Measurements from ENCODE around the gene GLB1L2.

The GLB1L2 gene

DNA sequence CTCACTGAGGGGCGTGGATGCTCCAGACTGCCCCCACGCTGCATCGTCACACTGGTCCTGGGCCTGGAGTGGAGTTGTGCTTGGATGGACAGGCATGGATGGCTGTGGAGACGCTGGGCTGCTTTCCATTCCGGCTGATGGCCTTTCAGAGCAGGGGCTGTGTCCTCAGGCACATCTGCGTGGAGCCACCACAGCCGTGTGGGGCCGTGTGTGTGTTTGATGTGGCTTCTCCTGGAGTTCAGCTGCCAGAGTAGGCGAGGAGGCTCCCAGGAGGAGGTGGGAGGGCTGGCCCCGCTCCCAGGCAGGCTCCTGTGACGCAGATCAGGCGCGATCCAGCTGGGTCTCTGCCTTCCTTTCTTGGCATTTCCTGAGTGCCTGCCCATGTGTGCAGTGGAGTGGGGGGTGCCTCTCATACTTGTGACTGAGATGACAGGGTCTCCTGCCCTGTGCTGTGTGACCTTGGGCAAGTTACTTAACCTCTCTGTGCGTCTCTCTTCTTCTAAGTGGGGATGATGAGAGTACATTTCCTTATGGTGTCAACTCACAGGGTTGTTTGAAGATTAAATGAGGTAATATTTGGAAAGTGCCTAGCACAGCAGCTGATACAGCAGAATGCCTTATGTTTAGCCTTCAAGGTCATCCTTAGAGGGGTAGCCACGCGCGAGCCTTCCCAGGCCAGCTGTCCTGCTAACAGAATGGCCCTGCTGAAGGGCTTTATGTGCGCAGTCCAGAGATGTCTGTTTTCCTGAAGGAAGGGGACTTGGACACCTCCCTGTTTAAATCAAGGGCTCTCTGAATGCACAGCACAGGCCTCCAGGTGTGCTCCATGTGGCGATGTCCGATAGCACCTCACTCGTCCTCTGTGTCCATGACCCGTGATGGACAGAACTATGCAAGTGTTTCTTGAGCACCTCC lies 33.5 kb downstream of the GLB1L2 start:
- H3K36me3 ChIP-seq (ENCODE audit: control insufficient read depth in 1 of 2, insufficient read depth in 2 of 2, low read length in 2 of 2) = no peaks in the 10 kb centered on the region
- H3K27ac ChIP-seq (ENCODE audit: low read depth, low read length) = no peak overlapping the region
- no peaks in the 10 kb centered on the region for H3K9me3 ChIP-seq (ENCODE audit: control insufficient read depth in 1 of 2, low read length in 2 of 2)
- no peak overlapping the region for H3K4me3 ChIP-seq (ENCODE audit: low read depth in 1 of 2, low read length in 2 of 2)
- H3K4me1 ChIP-seq (ENCODE audit: control insufficient read depth in 1 of 2, insufficient read depth in 2 of 2, low read length in 2 of 2) = no peaks in the 10 kb centered on the region
- H3K9ac ChIP-seq (ENCODE audit: low read depth in 1 of 2, low read length in 2 of 2) = no peak overlapping the region
- H3K27me3 ChIP-seq (ENCODE audit: control insufficient read depth in 1 of 2, insufficient read depth in 2 of 2, low read length in 2 of 2) = no peaks in the 10 kb centered on the region

- Histone ChIP-seq H3K9ac (ENCODE audit: low read depth in 1 of 2, low read length in 2 of 2) (no peak overlapping the region), H3K36me3 (ENCODE audit: control insufficient read depth in 1 of 2, insufficient read depth in 2 of 2, low read length in 2 of 2) (no peaks in the 10 kb centered on the region), H3K27ac (ENCODE audit: low read depth, low read length) (no peak overlapping the region), H3K9me3 (ENCODE audit: control insufficient read depth in 1 of 2, low read length in 2 of 2) (no peaks in the 10 kb centered on the region), H3K27me3 (ENCODE audit: control insufficient read depth in 1 of 2, insufficient read depth in 2 of 2, low read length in 2 of 2) (no peaks in the 10 kb centered on the region), H3K4me3 (ENCODE audit: low read depth in 1 of 2, low read length in 2 of 2) (no peak overlapping the region), H3K4me1 (ENCODE audit: control insufficient read depth in 1 of 2, insufficient read depth in 2 of 2, low read length in 2 of 2) (no peaks in the 10 kb centered on the region)
Observed at GRCh38 chr11:134366254-134366653, 34.5 kb downstream of the GLB1L2 start.

- no peaks in the 10 kb centered on the region for H3K27me3 ChIP-seq (ENCODE audit: control insufficient read depth in 1 of 2, insufficient read depth in 2 of 2, low read length in 2 of 2)
- H3K4me1 ChIP-seq (ENCODE audit: control insufficient read depth in 1 of 2, insufficient read depth in 2 of 2, low read length in 2 of 2) = no peaks in the 10 kb centered on the region
- H3K9me3 ChIP-seq (ENCODE audit: control insufficient read depth in 1 of 2, low read length in 2 of 2) = no peaks in the 10 kb centered on the region
- H3K4me3 ChIP-seq (ENCODE audit: low read depth in 1 of 2, low read length in 2 of 2) = no peak overlapping the region
- no peaks in the 10 kb centered on the region for H3K36me3 ChIP-seq (ENCODE audit: control insufficient read depth in 1 of 2, insufficient read depth in 2 of 2, low read length in 2 of 2)
- no peak overlapping the region for H3K27ac ChIP-seq (ENCODE audit: low read depth, low read length)
- H3K9ac ChIP-seq (ENCODE audit: low read depth in 1 of 2, low read length in 2 of 2) = no peak overlapping the region
Observed at GRCh38 chr11:134367781-134368180, 36.0 kb downstream of the GLB1L2 start.

DNA sequence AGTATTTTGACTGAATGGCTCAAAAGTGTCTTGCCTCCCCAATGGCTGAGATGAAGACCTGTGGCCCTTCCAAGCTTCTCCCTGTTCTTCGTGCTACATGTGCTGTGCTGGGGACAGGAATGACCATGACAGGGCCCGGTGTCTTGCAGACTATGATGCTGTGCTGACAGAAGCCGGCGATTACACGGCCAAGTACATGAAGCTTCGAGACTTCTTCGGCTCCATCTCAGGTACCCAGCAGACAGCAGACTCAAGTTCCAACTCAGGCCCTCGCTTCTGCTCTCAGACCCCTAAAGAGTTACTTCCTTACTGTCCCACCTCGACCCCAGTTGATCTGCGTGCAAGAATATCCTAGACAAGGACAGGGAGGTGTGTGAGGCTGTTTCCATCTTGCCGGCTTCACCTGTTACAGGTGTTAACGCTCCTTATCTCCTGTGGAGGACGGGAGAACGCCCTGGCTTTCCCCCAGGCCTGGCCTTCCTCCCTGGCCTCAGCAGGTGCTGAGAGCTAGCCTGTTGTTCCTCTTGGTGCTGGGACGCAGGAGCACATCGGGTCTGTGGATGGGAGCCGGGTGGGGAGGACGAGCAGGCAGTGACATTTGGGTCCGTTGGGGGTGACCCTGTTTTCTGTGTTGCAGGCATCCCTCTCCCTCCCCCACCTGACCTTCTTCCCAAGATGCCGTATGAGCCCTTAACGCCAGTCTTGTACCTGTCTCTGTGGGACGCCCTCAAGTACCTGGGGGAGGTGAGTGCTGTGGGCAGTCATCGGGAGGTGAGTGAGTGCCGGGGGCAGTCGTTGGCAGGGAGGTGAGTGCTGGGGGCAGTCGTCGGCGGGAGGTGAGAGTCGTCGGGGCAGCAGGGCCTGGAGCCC lies 38.1 kb downstream of the GLB1L2 start:
- no peaks in the 10 kb centered on the region for H3K9me3 ChIP-seq (ENCODE audit: control insufficient read depth in 1 of 2, low read length in 2 of 2)
- no peaks in the 10 kb centered on the region for H3K4me1 ChIP-seq (ENCODE audit: control insufficient read depth in 1 of 2, insufficient read depth in 2 of 2, low read length in 2 of 2)
- no peaks in the 10 kb centered on the region for H3K36me3 ChIP-seq (ENCODE audit: control insufficient read depth in 1 of 2, insufficient read depth in 2 of 2, low read length in 2 of 2)
- H3K4me3 ChIP-seq (ENCODE audit: low read depth in 1 of 2, low read length in 2 of 2) = no peak overlapping the region
- H3K27me3 ChIP-seq (ENCODE audit: control insufficient read depth in 1 of 2, insufficient read depth in 2 of 2, low read length in 2 of 2) = no peaks in the 10 kb centered on the region
- no peak overlapping the region for H3K9ac ChIP-seq (ENCODE audit: low read depth in 1 of 2, low read length in 2 of 2)
- H3K27ac ChIP-seq (ENCODE audit: low read depth, low read length) = no peak overlapping the region

DNA sequence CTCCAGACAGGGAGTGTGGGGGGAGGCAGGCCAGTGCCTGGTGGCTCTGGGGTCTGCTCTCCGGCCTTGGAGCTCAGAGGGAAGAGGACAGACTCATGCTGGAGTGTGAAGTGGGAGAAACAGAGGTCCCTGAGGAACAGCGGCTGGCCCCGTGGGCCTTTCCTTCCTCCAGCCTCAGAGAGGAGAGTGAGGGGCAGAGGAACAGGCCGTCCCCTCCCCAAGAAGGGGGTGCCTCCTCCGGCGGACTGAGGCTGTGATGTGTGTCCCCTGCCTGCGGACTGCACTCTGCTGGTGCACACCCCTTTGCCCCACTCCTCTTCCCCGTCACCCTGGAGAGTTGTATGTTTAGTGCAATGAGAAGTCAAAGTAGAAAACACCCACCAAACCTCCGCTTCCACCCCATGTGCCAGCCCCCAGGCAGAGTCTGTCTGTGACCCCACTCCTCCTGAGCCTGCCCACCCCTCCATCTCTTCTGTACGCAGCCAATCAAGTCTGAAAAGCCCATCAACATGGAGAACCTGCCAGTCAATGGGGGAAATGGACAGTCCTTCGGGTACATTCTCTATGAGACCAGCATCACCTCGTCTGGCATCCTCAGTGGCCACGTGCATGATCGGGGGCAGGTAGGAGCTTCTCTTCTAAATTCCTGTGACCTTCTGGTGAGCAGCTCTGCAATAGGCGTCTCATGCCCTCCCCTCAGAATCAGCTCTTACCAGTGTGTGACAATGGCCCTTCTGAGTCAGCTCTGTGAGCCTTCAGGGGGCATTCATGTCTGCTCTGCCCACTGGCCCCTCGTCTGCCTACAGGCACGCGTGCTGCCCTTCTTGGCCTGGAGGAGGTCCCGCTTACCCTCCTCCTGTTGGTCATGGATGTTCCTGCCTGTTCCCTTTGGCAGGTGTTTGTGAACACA lies 39.0 kb downstream of the GLB1L2 start:
- no peaks in the 10 kb centered on the region for H3K36me3 ChIP-seq (ENCODE audit: control insufficient read depth in 1 of 2, insufficient read depth in 2 of 2, low read length in 2 of 2)
- H3K27me3 ChIP-seq (ENCODE audit: control insufficient read depth in 1 of 2, insufficient read depth in 2 of 2, low read length in 2 of 2) = no peaks in the 10 kb centered on the region
- no peak overlapping the region for H3K4me3 ChIP-seq (ENCODE audit: low read depth in 1 of 2, low read length in 2 of 2)
- H3K4me1 ChIP-seq (ENCODE audit: control insufficient read depth in 1 of 2, insufficient read depth in 2 of 2, low read length in 2 of 2) = no peaks in the 10 kb centered on the region
- H3K9ac ChIP-seq (ENCODE audit: low read depth in 1 of 2, low read length in 2 of 2) = no peak overlapping the region
- H3K9me3 ChIP-seq (ENCODE audit: control insufficient read depth in 1 of 2, low read length in 2 of 2) = no peaks in the 10 kb centered on the region
- H3K27ac ChIP-seq (ENCODE audit: low read depth, low read length) = no peak overlapping the region

DNA sequence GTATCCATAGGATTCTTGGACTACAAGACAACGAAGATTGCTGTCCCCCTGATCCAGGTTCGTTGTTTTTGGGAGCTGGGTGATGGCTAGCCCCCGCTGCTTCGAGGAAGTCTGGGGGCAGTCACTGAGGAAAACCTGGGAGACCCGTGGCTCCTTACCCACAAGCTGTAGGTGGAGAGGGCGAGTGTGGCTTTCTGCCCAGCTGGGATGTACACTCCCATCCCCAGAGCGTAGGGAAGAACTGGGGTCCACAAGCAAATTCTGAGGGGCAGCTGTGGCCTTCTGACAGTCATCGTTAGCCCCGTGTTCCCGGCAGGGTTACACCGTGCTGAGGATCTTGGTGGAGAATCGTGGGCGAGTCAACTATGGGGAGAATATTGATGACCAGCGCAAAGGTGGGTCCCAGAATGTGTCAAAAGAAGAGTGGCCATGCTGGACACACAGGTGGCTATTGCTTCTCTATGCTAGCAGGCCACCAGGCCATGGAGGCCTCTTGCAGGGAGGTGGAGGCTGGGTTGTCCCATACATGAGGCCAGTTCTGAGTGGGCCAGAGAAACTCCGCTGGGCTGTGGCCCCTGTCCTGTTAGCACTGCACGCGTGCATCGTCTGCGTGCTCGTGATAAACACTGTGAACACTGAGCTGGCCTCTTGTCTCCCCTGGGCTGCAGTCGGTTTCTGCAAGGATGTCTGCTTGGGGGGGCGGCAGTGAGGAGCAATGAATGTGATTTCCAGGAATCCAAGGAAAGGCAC lies 39.8 kb downstream of the GLB1L2 start:
- Histone ChIP-seq H3K4me3 (ENCODE audit: low read depth in 1 of 2, low read length in 2 of 2) (no peak overlapping the region), H3K9ac (ENCODE audit: low read depth in 1 of 2, low read length in 2 of 2) (no peak overlapping the region), H3K36me3 (ENCODE audit: control insufficient read depth in 1 of 2, insufficient read depth in 2 of 2, low read length in 2 of 2) (no peaks in the 10 kb centered on the region), H3K27me3 (ENCODE audit: control insufficient read depth in 1 of 2, insufficient read depth in 2 of 2, low read length in 2 of 2) (no peaks in the 10 kb centered on the region), H3K4me1 (ENCODE audit: control insufficient read depth in 1 of 2, insufficient read depth in 2 of 2, low read length in 2 of 2) (no peaks in the 10 kb centered on the region), H3K9me3 (ENCODE audit: control insufficient read depth in 1 of 2, low read length in 2 of 2) (no peaks in the 10 kb centered on the region), H3K27ac (ENCODE audit: low read depth, low read length) (no peak overlapping the region)

GRCh38 chr11:134372536-134372935 lies 40.7 kb downstream of the GLB1L2 start:
- H3K4me1 ChIP-seq (ENCODE audit: control insufficient read depth in 1 of 2, insufficient read depth in 2 of 2, low read length in 2 of 2) = no peaks in the 10 kb centered on the region
- H3K9me3 ChIP-seq (ENCODE audit: control insufficient read depth in 1 of 2, low read length in 2 of 2) = no peaks in the 10 kb centered on the region
- no peaks in the 10 kb centered on the region for H3K27me3 ChIP-seq (ENCODE audit: control insufficient read depth in 1 of 2, insufficient read depth in 2 of 2, low read length in 2 of 2)
- H3K27ac ChIP-seq (ENCODE audit: low read depth, low read length) = no peak overlapping the region
- H3K9ac ChIP-seq (ENCODE audit: low read depth in 1 of 2, low read length in 2 of 2) = no peak overlapping the region
- no peaks in the 10 kb centered on the region for H3K36me3 ChIP-seq (ENCODE audit: control insufficient read depth in 1 of 2, insufficient read depth in 2 of 2, low read length in 2 of 2)
- H3K4me3 ChIP-seq (ENCODE audit: low read depth in 1 of 2, low read length in 2 of 2) = no peak overlapping the region

- Histone ChIP-seq H3K9ac (ENCODE audit: low read depth in 1 of 2, low read length in 2 of 2) (no peak overlapping the region), H3K27ac (ENCODE audit: low read depth, low read length) (no peak overlapping the region), H3K9me3 (ENCODE audit: control insufficient read depth in 1 of 2, low read length in 2 of 2) (no peaks in the 10 kb centered on the region), H3K27me3 (ENCODE audit: control insufficient read depth in 1 of 2, insufficient read depth in 2 of 2, low read length in 2 of 2) (no peaks in the 10 kb centered on the region), H3K4me1 (ENCODE audit: control insufficient read depth in 1 of 2, insufficient read depth in 2 of 2, low read length in 2 of 2) (no peaks in the 10 kb centered on the region), H3K36me3 (ENCODE audit: control insufficient read depth in 1 of 2, insufficient read depth in 2 of 2, low read length in 2 of 2) (no peaks in the 10 kb centered on the region), H3K4me3 (ENCODE audit: low read depth in 1 of 2, low read length in 2 of 2) (no peak overlapping the region)
Observed at GRCh38 chr11:134372961-134373360, 41.2 kb downstream of the GLB1L2 start.

- Histone ChIP-seq H3K4me1 (ENCODE audit: control insufficient read depth in 1 of 2, insufficient read depth in 2 of 2, low read length in 2 of 2) (no peaks in the 10 kb centered on the region), H3K27ac (ENCODE audit: low read depth, low read length) (no peak overlapping the region), H3K9me3 (ENCODE audit: control insufficient read depth in 1 of 2, low read length in 2 of 2) (no peaks in the 10 kb centered on the region), H3K27me3 (ENCODE audit: control insufficient read depth in 1 of 2, insufficient read depth in 2 of 2, low read length in 2 of 2) (no peaks in the 10 kb centered on the region), H3K36me3 (ENCODE audit: control insufficient read depth in 1 of 2, insufficient read depth in 2 of 2, low read length in 2 of 2) (no peaks in the 10 kb centered on the region), H3K4me3 (ENCODE audit: low read depth in 1 of 2, low read length in 2 of 2) (no peak overlapping the region), H3K9ac (ENCODE audit: low read depth in 1 of 2, low read length in 2 of 2) (no peak overlapping the region)
Observed at GRCh38 chr11:134373591-134374052, 41.8 kb downstream of the GLB1L2 start.

All from duodenal mucosa (tissue), 2 donors.